ENCODE data around the gene EMILIN2. TPM values are rescaled to one million over a fixed set of nuclear protein-coding genes. Genes with fewer than 3 reads are reported as not detected.
"Not testable (repeated sequence)": the region's sequence is repeated elsewhere in the genome, so short reads cannot be mapped to it uniquely, and the experiment has no call there.

Gene EMILIN2
- polyA plus RNA-seq, 1 donor (not counting 4 experiments of a cell fraction or from before 2014, with no cell fraction given): 0.07 TPM

GRCh38 chr18:2799369-2799768, 47.4 kb upstream of the EMILIN2 start:
- no peaks in the 10 kb centered on the region for H3K79me2 ChIP-seq (ENCODE audit: control insufficient read depth, insufficient read depth, low read length)
- H3K9me1 ChIP-seq (ENCODE audit: control insufficient read depth, extremely low read depth, insufficient read depth, low read length): no peaks in the 10 kb centered on the region
- peaks cover 5 to 8% of the 10 kb centered on the region in 2 experiments for H3K36me3 ChIP-seq (ENCODE audit: control insufficient read depth in 2 of 2, extremely low read depth in 1 of 2, insufficient read depth in 2 of 2, low read length in 2 of 2)
- no peak for DNase-seq (ENCODE audit: low read depth, low spot score)
- H3K4me2 ChIP-seq (ENCODE audit: control insufficient read depth, extremely low read depth, insufficient read depth, low read depth, low read length): no peak overlapping the region
- H3K4me3 ChIP-seq (ENCODE audit: control insufficient read depth in 2 of 3, extremely low read depth in 1 of 3, insufficient read depth in 2 of 3, low read depth in 1 of 3, low read length in 3 of 3): no peak overlapping the region
- no peak for FAIRE-seq
- H4K20me1 ChIP-seq (ENCODE audit: control insufficient read depth, extremely low read depth, insufficient read depth, low read length): no peaks in the 10 kb centered on the region
- H3K27me3 ChIP-seq (ENCODE audit: control insufficient read depth, extremely low read depth, insufficient read depth, low read length): no peaks in the 10 kb centered on the region
- no peak overlapping the region for H3K27ac ChIP-seq (ENCODE audit: control insufficient read depth, insufficient read depth, low read length)
- dilution Hi-C loops (cut with MboI; ENCODE audit: extremely low pct_ligation_motif_present, low sequenced_read_pairs): no loop called here
- H2AFZ ChIP-seq (ENCODE audit: control insufficient read depth, low read length): no peak overlapping the region
- no peak overlapping the region for H3K9ac ChIP-seq (ENCODE audit: control insufficient read depth, extremely low read depth, insufficient read depth, low read length)
- TF ChIP-seq EZH2 (IDR thresholded peaks at IDR 0.05; ENCODE audit: low read length): no peak
- no peaks in the 10 kb centered on the region for H3K4me1 ChIP-seq (ENCODE audit: control insufficient read depth, extremely low read depth, insufficient read depth, low read length)
- no peaks in the 10 kb centered on the region for H3K9me3 ChIP-seq (ENCODE audit: control insufficient read depth, low read depth, low read length)

GRCh38 chr18:2805970-2806943, 40.5 kb upstream of the EMILIN2 start:
- H2AFZ ChIP-seq (ENCODE audit: control insufficient read depth, low read length): no peak overlapping the region
- DNase-seq (ENCODE audit: low read depth, low spot score): no peak
- peaks cover 0 to 3% of the 10 kb centered on the region in 2 experiments for H3K36me3 ChIP-seq (ENCODE audit: control insufficient read depth in 2 of 2, extremely low read depth in 1 of 2, insufficient read depth in 2 of 2, low read length in 2 of 2)
- H3K4me1 ChIP-seq (ENCODE audit: control insufficient read depth, extremely low read depth, insufficient read depth, low read length): no peaks in the 10 kb centered on the region
- H3K9ac ChIP-seq (ENCODE audit: control insufficient read depth, extremely low read depth, insufficient read depth, low read length): no peak overlapping the region
- FAIRE-seq: no peak
- no peak overlapping the region for H3K4me3 ChIP-seq (ENCODE audit: control insufficient read depth in 2 of 3, extremely low read depth in 1 of 3, insufficient read depth in 2 of 3, low read depth in 1 of 3, low read length in 3 of 3)
- H3K27me3 ChIP-seq (ENCODE audit: control insufficient read depth, extremely low read depth, insufficient read depth, low read length): no peaks in the 10 kb centered on the region
- H3K9me1 ChIP-seq (ENCODE audit: control insufficient read depth, extremely low read depth, insufficient read depth, low read length): no peaks in the 10 kb centered on the region
- H4K20me1 ChIP-seq (ENCODE audit: control insufficient read depth, extremely low read depth, insufficient read depth, low read length): no peaks in the 10 kb centered on the region
- no peak overlapping the region for H3K4me2 ChIP-seq (ENCODE audit: control insufficient read depth, extremely low read depth, insufficient read depth, low read depth, low read length)
- dilution Hi-C loops (cut with MboI; ENCODE audit: extremely low pct_ligation_motif_present, low sequenced_read_pairs): no loop called here
- H3K9me3 ChIP-seq (ENCODE audit: control insufficient read depth, low read depth, low read length): no peaks in the 10 kb centered on the region
- no peaks in the 10 kb centered on the region for H3K79me2 ChIP-seq (ENCODE audit: control insufficient read depth, insufficient read depth, low read length)
- TF ChIP-seq EZH2 (IDR thresholded peaks at IDR 0.05; ENCODE audit: low read length) (no peak), CTCF (optimal IDR thresholded peaks at IDR 0.05 in 1 of 3, IDR thresholded peaks at IDR 0.05 in 1 of 3, conservative IDR thresholded peaks at IDR 0.05 in 1 of 3; ENCODE audit: extremely low read depth in 1 of 3, insufficient read depth in 2 of 3, low read length in 3 of 3) (no peak)
- H3K27ac ChIP-seq (ENCODE audit: control insufficient read depth, insufficient read depth, low read length): no peak overlapping the region

GRCh38 chr18:2808640-2809039, 38.2 kb upstream of the EMILIN2 start:
- H3K4me2 ChIP-seq (ENCODE audit: control insufficient read depth, extremely low read depth, insufficient read depth, low read depth, low read length); H3K9me3 ChIP-seq (ENCODE audit: control insufficient read depth, low read depth, low read length); H3K9me1 ChIP-seq (ENCODE audit: control insufficient read depth, extremely low read depth, insufficient read depth, low read length); H3K4me3 ChIP-seq (ENCODE audit: control insufficient read depth in 2 of 3, extremely low read depth in 1 of 3, insufficient read depth in 2 of 3, low read depth in 1 of 3, low read length in 3 of 3); H3K79me2 ChIP-seq (ENCODE audit: control insufficient read depth, insufficient read depth, low read length); dilution Hi-C loops (cut with MboI; ENCODE audit: extremely low pct_ligation_motif_present, low sequenced_read_pairs); H3K27me3 ChIP-seq (ENCODE audit: control insufficient read depth, extremely low read depth, insufficient read depth, low read length); H3K9ac ChIP-seq (ENCODE audit: control insufficient read depth, extremely low read depth, insufficient read depth, low read length); H3K27ac ChIP-seq (ENCODE audit: control insufficient read depth, insufficient read depth, low read length); H2AFZ ChIP-seq (ENCODE audit: control insufficient read depth, low read length); H4K20me1 ChIP-seq (ENCODE audit: control insufficient read depth, extremely low read depth, insufficient read depth, low read length); DNase-seq (ENCODE audit: low read depth, low spot score); H3K4me1 ChIP-seq (ENCODE audit: control insufficient read depth, extremely low read depth, insufficient read depth, low read length); FAIRE-seq; H3K36me3 ChIP-seq (ENCODE audit: control insufficient read depth in 2 of 2, extremely low read depth in 1 of 2, insufficient read depth in 2 of 2, low read length in 2 of 2): not testable (repeated sequence)

GRCh38 chr18:2809666-2810183, 37.1 kb upstream of the EMILIN2 start:
- H3K9me1 ChIP-seq (ENCODE audit: control insufficient read depth, extremely low read depth, insufficient read depth, low read length); H3K9ac ChIP-seq (ENCODE audit: control insufficient read depth, extremely low read depth, insufficient read depth, low read length); H3K36me3 ChIP-seq (ENCODE audit: control insufficient read depth in 2 of 2, extremely low read depth in 1 of 2, insufficient read depth in 2 of 2, low read length in 2 of 2); H3K27ac ChIP-seq (ENCODE audit: control insufficient read depth, insufficient read depth, low read length); dilution Hi-C loops (cut with MboI; ENCODE audit: extremely low pct_ligation_motif_present, low sequenced_read_pairs); H3K4me2 ChIP-seq (ENCODE audit: control insufficient read depth, extremely low read depth, insufficient read depth, low read depth, low read length); DNase-seq (ENCODE audit: low read depth, low spot score); H3K4me1 ChIP-seq (ENCODE audit: control insufficient read depth, extremely low read depth, insufficient read depth, low read length); H2AFZ ChIP-seq (ENCODE audit: control insufficient read depth, low read length); H3K4me3 ChIP-seq (ENCODE audit: control insufficient read depth in 2 of 3, extremely low read depth in 1 of 3, insufficient read depth in 2 of 3, low read depth in 1 of 3, low read length in 3 of 3); H3K27me3 ChIP-seq (ENCODE audit: control insufficient read depth, extremely low read depth, insufficient read depth, low read length); H3K79me2 ChIP-seq (ENCODE audit: control insufficient read depth, insufficient read depth, low read length); H4K20me1 ChIP-seq (ENCODE audit: control insufficient read depth, extremely low read depth, insufficient read depth, low read length); FAIRE-seq; H3K9me3 ChIP-seq (ENCODE audit: control insufficient read depth, low read depth, low read length): not testable (repeated sequence)

Data from keratinocyte (primary cell).